OCI-LY1 (cell line): ENCODE results near the gene INPPL1.

Source experiments
- EZH2 ChIP-seq: fragments of 200-600 bp; sonication (generic), shearing (Covaris generic); IDR thresholded peaks from 2 replicates; pipeline ENCODE4 v1.8.0; 2017; ENCODE audit warnings: borderline replicate concordance, mixed run types, mild to moderate bottlenecking, antibody characterized with exemption, low read length, moderate library complexity, mixed read lengths
- TF ChIP-seq, protein P1 (sequence below): fragments of 200-600 bp; sonication (generic), shearing (Covaris generic); IDR thresholded peaks from 2 replicates; pipeline ENCODE4 v1.5.1; 2017; ENCODE audit warnings: mild to moderate bottlenecking, antibody characterized with exemption, low read length, moderate library complexity, mixed read lengths

DNA sequence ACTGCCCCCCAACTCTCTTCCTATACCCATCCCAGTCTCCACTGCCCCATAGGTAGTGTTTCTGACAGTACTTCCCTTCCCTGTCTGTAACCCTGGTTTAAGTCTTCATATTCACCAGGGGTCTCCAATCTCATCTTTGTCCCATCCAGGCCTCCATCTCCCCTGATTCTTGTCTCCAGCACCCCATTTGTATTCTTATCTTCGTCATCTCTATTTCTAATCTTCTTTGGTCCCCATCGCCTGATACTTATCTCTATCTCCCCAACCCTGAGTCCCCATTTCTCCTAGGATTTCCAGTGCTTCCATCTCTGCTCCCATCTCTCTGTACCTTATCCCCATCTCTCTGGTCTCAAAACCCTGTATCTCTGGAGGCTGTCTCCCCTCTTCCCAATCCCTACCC lies 17.6 kb downstream of the INPPL1 start:
- TF ChIP-seq, protein P1, sequence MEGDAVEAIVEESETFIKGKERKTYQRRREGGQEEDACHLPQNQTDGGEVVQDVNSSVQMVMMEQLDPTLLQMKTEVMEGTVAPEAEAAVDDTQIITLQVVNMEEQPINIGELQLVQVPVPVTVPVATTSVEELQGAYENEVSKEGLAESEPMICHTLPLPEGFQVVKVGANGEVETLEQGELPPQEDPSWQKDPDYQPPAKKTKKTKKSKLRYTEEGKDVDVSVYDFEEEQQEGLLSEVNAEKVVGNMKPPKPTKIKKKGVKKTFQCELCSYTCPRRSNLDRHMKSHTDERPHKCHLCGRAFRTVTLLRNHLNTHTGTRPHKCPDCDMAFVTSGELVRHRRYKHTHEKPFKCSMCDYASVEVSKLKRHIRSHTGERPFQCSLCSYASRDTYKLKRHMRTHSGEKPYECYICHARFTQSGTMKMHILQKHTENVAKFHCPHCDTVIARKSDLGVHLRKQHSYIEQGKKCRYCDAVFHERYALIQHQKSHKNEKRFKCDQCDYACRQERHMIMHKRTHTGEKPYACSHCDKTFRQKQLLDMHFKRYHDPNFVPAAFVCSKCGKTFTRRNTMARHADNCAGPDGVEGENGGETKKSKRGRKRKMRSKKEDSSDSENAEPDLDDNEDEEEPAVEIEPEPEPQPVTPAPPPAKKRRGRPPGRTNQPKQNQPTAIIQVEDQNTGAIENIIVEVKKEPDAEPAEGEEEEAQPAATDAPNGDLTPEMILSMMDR: no peak
- TF ChIP-seq EZH2: no peak
